HG02763 (cell line): Measurements from ENCODE around the gene GALNT7.

ENCODE experiments used
- ATAC-seq: cut with Tn5 transposase; IDR thresholded peaks from one replicate; pipeline ENCODE4 v1.9.1; 2021; ENCODE audit warnings: mild to moderate bottlenecking, moderate library complexity; ENCODE audit not compliant: unreplicated experiment

Gene GALNT7

DNA sequence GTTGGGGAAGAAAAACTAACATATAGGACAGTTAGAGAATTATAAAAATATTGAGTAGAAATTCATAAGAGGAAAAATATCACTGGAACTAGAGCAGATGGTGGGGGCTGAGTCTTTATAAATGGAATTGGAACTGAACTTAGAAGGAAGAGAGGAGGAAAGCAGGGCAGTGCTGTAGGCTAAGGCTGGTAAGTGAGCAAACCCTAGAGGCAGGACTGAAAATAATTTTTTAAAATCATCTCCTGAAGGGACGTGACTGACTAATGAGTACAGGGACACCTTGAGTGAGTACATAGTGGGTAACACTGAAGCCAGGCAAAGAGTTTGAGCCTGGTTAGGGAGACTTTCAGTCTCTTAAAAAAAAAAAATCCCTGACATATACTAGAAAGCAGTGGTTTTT lies 63.3 kb downstream of the GALNT7 start:
- ATAC-seq: no peak

DNA sequence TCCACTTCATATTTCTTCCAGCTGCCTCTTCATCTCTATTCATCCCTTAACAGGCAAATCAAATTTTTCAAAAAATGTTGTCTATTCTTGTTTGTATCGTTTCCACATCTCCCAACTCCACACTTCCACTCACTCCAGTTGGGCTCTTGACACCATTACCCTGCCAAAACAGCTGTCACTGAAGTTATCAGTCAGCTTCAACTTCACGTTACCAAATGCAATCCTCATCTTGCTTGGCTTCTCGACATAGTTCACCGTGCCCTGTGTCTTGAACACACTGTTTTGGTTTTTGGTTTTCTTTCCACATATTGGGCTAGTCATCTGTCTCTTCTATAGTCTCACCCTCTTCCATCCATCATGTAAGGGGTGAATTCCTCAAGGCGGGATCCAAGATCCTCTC lies 65.2 kb downstream of the GALNT7 start:
- ATAC-seq: no peak

DNA sequence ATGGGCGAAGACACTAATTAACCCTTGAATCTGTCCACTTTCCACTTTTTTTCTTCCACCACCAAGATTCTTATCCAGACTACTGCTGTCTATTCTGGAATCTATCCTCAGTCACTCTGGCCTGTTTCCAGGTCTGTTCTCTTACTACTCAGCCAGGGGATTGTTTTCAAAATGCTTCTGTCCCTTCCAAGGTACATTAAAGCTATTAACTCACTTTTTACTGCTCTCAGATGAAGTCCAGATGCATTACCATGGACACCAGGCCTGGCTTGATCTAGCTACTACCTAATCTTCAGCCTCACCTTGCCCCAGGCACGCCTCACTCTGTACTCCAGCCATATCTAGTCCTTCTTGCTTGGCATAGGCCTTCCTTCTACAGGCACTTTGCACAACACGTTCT lies 66.4 kb downstream of the GALNT7 start:
- ATAC-seq: no peak

DNA sequence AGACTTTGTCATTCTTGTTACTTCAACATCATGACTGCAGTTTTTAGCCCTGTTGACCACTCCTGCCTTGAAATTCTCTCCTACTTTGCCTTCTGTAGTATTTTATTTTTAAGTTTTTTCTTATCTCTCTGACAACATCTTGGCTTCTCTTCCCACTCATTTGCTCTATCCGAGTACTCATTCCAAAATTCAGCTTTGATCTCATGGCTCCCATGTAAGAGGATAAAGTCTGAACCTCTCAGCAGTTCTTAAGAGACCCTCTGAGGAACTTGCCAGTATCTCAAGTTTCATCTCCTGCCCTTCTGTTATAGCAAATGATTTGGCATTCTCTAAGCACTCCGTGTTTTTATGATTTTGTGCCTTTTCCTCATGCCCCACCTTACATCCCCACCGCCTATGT lies 67.7 kb downstream of the GALNT7 start:
- ATAC-seq: no peak

DNA sequence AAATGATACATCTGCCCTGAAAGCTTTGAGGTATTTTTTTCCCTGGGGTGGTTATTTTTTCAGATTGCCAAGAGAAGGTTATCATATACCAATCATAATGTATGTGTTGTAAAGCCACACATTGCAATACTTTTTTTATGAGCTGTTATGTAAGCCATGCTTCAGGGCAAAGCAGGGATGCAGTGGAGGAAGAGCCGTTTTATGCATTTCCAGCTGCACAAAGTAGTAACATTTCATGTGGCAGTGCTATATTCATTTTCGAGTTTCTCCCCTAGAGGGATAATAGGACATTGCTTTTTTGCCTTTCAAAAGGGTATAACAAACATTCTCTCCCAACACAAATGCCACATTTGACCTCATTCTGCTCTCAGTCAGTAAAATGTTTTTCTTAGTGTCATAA lies 68.5 kb downstream of the GALNT7 start:
- no peak for ATAC-seq

DNA sequence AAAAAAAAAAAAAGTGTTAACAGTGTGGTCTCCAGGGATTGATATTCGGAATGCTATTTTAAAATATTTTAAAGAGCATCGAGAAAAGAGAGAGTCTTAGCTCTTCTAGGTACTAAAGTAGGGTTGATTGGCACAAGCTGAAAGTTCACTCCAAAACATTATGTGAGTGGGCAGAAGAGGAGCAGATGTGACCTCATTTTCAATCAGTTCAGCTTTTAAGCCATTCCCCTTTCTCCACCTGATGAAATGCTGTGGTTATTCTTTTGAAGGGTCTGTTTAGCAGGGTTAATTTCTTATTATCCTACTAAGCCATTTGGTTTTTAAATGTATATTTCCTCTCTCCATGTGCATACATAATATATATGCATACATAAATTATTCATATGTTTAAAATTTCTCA lies 69.2 kb downstream of the GALNT7 start:
- ATAC-seq: no peak

DNA sequence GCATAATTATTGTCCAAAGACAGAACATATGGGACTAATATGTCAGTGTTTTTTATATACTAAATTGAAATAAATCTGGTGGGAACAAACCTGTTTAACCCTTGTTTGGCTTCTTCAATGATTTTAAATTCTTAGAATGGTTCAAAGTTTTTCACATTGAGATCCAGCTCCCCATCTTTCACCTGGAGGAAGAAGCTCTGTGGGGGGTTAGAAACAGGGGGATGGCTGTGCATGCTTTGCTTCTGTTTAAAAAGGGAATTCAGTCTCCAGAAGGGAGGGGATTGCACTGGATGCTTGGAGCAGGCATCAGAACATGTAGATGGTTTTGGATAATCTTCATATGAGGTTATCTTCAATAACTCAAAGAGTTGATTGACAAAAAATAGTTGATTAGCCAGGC lies 72.1 kb downstream of the GALNT7 start:
- ATAC-seq: no peak

DNA sequence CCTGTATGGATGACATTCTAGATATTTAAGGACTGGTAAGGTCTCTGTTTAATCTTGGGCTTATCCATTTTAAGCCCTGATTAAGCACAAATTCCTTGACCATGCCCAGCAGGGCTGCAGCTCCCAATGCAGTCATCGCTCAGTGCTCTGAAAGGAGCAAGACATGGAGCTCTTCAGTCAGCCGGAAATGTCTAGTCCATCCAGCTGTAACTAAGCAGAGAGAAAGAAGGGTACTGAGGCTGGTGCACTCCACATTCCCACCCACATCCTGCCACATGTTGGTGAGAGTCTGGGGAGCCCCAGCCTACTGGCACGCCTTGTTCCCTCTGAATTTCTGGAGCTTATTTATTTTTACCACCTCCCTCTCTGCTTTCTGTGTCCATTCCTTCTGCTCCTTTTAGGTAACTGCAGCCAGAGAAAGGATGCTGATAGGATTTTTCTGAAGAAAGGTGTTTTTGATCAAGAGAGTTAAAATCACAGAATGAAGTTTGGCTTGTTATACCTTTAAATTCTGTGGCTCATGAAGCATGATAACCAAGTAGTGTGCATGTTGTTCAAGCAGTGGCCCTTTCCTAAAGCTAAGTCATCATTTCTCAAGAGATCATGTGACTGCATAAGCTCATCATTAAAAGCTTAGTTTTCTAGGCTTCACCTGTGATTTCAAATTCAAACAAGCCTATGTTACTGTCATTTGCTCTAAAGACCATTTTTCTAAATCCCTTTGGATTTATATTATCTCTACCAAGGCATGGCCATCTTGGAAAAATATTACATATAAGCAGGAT lies 74.0 kb downstream of the GALNT7 start:
- ATAC-seq: no peak

DNA sequence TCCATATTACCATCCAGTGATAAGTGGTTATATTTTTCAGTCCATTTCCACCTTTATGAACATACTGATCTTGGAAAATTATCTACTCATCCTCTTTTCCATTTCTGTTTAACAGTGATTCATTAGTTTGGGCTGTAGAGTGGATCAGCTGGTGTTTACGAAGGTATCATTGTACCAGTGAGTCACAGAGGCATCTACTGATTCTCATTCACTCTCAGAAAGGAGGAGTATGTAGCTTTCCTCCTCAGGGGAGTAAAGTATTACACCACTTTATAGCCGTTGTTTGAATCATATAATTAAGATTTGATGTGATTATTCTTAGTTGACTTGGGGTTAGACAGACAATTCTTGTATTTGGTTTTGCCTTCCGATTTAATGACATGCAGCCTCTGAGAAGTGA lies 74.7 kb downstream of the GALNT7 start:
- ATAC-seq: no peak

DNA sequence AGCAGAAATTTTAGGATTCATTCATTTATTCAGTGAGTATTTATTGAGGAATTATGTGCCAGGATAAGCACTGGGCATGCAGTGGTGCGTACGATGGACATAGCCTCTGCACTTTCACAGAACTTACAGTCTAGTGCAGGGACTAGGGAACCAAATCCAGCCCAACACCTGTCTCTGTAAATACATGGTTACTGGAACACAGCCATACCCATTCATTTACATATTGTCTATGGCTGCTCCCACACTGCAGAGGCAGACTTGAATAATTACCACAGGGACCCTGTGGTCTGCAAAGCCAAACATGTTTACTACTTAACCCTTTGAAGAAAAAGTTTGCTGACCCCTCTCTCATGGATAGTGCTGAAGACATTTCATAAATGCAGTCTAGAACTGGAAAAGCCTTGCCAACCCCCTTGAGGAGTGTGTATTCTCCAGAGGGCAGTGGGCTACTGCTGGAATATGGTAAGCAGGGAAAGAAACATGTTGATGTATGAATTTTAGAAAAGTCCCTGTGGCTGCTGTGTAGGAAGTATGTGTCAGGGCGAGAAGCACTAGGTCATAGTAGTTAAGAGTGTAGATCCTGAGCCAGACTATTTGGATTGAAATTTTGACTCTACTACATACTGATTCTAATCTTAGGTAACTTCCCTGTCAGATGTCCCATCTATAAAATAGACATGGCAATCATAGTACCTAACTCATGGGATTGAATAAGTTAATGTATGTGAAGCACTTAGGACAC lies 75.5 kb downstream of the GALNT7 start:
- peak; percentile 94 for ATAC-seq

DNA sequence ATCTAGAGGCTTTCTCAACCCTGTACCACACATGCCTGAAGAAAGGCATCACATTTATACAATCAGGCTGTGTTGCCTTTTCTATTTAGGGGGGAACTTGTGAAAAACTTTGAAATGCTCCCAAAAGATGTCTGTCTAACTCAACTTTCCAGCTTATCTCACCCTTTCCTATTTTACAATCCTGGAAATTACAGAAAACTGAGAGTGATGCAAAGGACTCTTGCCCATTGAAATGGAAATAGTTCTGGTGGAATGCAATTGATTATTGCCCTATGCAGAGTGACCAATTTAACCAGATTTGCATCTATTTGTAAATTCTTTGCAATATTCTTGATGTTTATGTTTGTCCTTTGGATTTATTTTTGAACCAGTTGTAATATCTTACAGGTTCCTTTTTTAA lies 77.3 kb downstream of the GALNT7 start:
- no peak for ATAC-seq

DNA sequence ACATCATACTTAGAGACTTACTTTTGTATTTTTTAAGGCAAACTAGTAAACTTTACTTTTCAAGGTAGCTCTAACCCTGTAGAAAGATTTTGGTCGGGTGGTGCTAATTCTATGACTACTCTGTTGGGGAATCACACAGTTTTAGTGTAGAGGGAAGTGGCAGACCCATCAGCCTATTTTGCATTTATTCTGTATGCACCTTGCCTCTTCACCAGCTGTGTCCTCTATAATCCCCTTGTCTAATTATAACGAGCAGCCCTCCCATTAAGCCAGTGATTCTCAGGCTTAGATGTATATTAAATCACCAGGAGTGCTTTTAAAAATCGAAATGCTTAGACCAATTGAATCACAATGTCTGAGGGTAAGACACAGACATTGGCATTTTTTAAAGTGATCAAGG lies 78.1 kb downstream of the GALNT7 start:
- peak; percentile 40 for ATAC-seq

DNA sequence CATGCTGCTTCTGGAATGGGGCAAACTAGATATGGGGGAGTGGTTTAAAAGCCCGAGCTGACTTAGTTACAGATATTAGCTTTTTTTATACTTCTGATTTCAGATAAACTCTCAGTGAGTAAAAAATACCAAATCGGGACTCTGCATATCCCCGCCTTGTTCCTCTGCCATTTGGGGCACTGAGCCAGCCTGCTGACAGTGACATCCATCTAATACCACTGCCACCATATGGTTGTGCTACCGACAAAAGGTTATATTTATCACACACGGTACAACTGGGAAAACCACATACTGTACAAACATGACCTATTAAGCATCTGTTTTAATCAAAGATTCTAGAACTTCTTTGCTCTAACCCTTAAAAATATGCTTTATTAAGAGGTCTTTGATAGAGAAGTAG lies 78.7 kb downstream of the GALNT7 start:
- ATAC-seq: no peak

DNA sequence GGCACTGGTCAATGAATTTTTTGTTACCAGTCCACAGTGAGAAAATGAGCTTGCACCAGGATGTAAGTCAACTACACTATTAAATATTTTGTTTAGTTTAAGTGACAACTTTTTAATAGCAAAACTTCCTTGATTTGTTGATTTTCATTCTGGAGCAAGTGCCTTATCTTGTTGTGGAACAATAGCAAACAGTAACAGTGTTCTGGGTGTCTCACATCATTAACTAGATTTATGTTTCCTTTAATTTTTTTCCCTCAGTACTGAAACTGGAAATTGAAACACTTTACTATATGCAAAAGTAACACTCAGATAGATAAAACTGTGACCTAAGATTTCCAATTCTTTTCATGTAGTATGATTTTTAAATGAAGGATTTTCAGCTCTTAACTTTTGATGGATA lies 80.1 kb downstream of the GALNT7 start:
- ATAC-seq: no peak

DNA sequence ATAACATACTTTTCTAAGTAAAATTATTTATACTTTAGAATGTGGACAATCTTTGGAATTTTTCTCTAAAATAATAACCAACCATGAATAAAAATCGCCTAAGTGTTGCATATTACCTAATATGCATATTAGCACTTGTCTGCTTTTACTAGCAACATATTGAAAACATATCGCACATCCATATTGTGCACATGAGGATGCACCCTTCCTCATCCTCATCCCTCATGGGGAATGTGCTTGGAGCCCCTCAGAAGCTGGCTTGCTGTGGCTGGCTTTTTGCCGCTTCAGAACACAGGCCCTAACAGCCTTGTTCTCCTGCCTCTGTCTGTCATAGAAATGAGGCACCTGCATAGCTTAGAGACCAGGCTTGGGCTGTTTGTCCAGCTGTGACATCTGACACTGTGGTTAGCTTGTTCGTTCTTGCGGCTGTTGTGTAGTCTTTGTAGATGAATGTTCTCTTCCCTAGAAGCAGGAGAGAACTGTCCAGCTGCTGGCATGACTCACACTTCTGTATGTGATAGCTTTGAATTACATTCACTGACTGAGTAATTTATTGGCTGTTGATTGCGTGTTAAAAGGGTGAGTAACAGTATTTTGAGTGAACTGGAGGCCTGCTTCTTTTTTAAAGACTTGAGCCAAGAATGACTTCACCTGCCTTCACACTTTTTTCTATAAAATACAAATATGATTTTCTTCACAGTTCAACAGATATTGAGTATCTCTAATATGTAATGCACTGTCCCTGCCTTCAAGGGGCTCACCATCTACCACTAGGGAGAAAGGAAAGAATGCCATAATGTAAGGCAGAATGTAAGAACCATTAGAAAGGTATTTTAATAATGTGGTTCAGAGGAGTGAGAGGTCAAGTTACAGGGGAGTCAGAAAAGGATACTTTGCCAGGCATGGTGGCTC lies 83.7 kb downstream of the GALNT7 start:
- ATAC-seq: peak; percentile 83

DNA sequence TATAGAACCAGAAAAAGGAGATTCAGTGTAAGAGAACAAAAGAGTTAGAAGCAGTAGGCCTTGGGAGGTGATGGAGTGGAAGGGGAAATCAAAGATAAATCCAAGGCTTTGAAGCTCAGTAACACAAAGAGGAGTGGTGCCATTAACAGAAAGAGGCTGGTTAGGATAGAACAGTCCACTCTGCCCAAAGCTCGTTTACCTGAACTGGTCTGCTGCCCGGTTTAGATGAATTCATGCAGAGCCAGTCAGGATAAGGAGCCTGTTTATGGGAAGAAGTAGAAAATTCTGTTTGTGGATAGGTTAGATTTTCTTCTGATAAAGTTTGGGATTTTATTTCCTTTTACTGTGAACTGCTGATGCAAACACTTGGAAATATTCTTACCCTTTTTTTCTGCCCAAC lies 85.0 kb downstream of the GALNT7 start:
- no peak for ATAC-seq

DNA sequence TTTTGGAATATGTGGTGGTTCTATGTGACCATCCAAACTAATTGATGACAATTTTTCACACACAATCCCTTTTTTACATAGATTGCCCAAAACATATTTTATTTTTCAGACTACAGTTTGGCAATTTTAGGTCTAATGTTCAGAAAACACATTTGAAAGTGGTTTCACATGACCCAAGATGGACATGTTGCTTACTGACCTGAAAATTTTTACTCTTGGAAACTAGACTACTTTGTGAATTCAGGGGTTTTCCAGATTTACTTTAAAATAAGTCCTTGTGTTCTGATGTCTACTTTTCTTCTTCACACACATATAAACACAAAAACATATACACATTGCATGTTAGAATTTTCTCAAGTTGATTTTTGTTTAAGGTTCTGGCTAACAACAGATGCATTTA lies 86.0 kb downstream of the GALNT7 start:
- no peak for ATAC-seq

DNA sequence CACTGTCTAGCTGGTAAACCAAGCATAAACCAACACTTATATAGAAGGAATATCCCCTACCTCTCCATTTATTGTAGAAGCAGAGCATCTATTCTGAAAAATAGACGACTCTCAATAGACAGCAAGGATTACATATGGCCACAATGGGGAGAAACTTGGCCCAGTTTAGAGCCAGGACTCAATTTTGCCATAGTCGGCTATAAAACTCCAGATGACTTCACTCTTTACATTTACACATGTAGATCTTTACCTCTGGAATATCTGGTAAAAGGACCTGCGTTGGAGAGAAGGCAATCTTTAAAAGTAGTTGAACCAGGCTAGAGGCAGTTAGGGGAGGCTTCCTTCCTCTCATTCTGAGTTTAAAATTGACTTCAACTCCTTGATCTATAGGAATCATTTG lies 88.2 kb downstream of the GALNT7 start:
- ATAC-seq: no peak

DNA sequence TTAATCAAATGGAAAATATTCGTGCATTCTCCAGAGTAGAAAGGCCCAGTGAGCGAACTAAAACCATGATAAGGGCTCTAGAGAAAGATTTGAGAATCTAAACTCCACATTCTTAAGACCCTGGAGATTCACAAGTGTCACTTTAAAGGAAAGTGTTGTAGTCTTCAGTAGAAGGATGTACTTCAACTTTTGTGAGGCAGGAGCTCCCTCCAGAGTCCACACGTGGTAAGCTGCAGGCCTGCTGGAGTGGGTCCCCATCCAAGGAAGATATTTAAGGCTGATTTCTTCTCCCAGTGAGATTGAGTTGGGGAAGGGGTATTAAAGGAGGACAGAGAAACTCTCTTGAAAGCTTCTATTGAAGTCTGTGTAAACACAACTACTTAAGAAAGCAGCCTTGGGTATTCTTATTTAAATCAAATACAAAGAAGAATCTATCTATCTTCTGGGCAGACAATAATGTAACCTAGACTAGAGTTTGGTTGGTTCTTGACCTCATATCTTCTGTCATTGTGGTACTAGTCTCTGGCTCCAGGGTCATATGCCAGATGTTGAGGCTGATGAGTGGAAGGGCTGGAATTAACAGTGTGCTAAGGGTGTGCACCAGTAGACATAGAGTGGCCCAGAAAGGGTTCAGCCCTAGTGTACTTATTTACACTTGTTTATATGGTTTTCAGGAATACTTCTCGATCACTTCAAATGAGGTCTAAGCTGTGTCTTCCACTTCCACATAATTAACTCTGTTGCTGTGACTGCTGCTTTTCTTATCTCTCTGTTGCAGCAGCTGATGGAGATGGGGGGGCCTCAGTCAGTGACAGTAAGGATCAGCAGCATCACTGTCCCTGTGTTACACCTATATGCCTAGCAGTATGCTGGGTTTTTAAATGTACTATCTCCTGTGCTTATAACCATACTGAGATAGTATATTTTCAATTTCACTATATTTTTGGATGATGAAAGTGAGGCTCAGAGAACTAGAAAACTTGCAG lies 89.4 kb downstream of the GALNT7 start:
- ATAC-seq: peak; percentile 81

DNA sequence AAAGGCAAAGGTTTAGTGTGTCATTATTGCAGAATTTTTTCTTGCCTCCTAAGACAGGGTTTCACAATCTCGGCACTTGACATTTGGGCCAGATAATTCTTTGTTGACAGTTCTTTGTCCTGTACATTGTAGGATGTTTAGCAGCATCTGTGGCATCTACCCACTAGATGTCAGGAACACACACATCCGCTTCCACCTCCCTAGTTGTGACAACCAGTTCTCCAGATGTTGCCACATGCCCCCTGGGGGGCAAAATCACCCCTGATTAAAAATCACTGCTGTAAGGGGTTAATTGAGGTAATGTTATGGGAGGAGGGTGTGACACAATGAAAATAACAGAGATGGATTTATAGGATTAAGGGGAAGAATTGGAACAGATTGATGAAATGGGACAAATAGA lies 90.3 kb downstream of the GALNT7 start:
- ATAC-seq: no peak
